Fibroblast of lung (primary cell): ENCODE results near the gene PODXL2. TPM values are rescaled to one million over a fixed set of nuclear protein-coding genes. Genes with fewer than 3 reads are reported as not detected.

ENCODE experiments used
- DNase-seq, 2 donors: peaks; one replicate each; pipeline versions ENCODE4 v3.0.0 to v3.0.0-alpha.2; 2010; ENCODE audit warnings: low read depth in 2 of 2
- H2AFZ ChIP-seq: 2 replicates; pipeline ENCODE4 v1.5.1; 2012; ENCODE audit warnings: low read length, control low read depth, inconsistent platforms
- H3K27ac ChIP-seq: 2 replicates; pipeline ENCODE4 v1.5.1; 2011; ENCODE audit warnings: low read length, control low read depth; ENCODE audit not compliant: insufficient read depth
- H3K27me3 ChIP-seq: 2 replicates; pipeline ENCODE4 v1.5.1; 2011; ENCODE audit warnings: mild to moderate bottlenecking, low read length; ENCODE audit not compliant: control insufficient read depth, insufficient read depth
- H3K36me3 ChIP-seq: 2 replicates; pipeline ENCODE4 v1.5.1; 2011; ENCODE audit warnings: low read length; ENCODE audit not compliant: control insufficient read depth, insufficient read depth
- H3K4me1 ChIP-seq: 2 replicates; pipeline ENCODE4 v1.5.1; 2011; ENCODE audit warnings: low read length; ENCODE audit not compliant: control insufficient read depth, insufficient read depth; ENCODE audit errors: extremely low read depth
- H3K4me2 ChIP-seq: 2 replicates; pipeline ENCODE4 v1.5.1; 2011; ENCODE audit warnings: low read length, control low read depth; ENCODE audit not compliant: insufficient read depth; ENCODE audit errors: extremely low read depth
- H3K4me3 ChIP-seq, 4 experiments: fragments of 200-600 bp in 1 of 4; sonication (generic) in 1 of 4; replicated peaks in 1 of 4; 2 replicates each; pipeline ENCODE4 v1.5.1; 2011 to 2016; ENCODE audit warnings: low read length in 4 of 4, low read depth in 3 of 4, mild to moderate bottlenecking in 3 of 4, control low read depth in 2 of 4, inconsistent platforms in 1 of 4, mixed read lengths in 1 of 4; ENCODE audit not compliant: insufficient read depth in 1 of 4; ENCODE audit errors: control extremely low read depth in 1 of 4
- H3K79me2 ChIP-seq: 2 replicates; pipeline ENCODE4 v1.5.1; 2012; ENCODE audit warnings: mild to moderate bottlenecking, low read length, inconsistent platforms; ENCODE audit not compliant: control insufficient read depth, insufficient read depth
- H3K9ac ChIP-seq: 2 replicates; pipeline ENCODE4 v1.5.1; 2011; ENCODE audit warnings: mild to moderate bottlenecking, low read length, control low read depth; ENCODE audit not compliant: insufficient read depth
- H3K9me3 ChIP-seq: 2 replicates; pipeline ENCODE4 v1.5.1; 2012; ENCODE audit warnings: low read depth, low read length; ENCODE audit not compliant: control insufficient read depth, insufficient read depth
- H4K20me1 ChIP-seq: 2 replicates; pipeline ENCODE4 v1.5.1; 2011; ENCODE audit warnings: low read length; ENCODE audit not compliant: control insufficient read depth, insufficient read depth; ENCODE audit errors: extremely low read depth
- CTCF ChIP-seq, 2 donors: IDR thresholded peaks in 1 of 2; conservative IDR thresholded peaks in 1 of 2; 1 replicate in 1 of 2; 2 replicates in 1 of 2; pipeline ENCODE4 v1.5.1; 2011 to 2012; ENCODE audit warnings: low read length in 2 of 2, control low read depth in 1 of 2, inconsistent platforms in 1 of 2, low read depth in 1 of 2, mild to moderate bottlenecking in 1 of 2
- EZH2 ChIP-seq: IDR thresholded peaks from 2 replicates; pipeline ENCODE4 v1.5.1; 2012; ENCODE audit warnings: low read length, control low read depth, mild to moderate bottlenecking; ENCODE audit errors: missing control alignments
- polyA plus RNA-seq, 2 donors: library from polyadenylated mRNA; depleted of rRNA in 1 of 2; stranded (reverse) in 1 of 2; unstranded in 1 of 2; fragments of >200 nt; gene quantifications; 2 replicates each; pipeline ENCODE4 v1.2.1, GENCODE V29; 2011 to 2012; ENCODE audit warnings: missing spikeins in 1 of 2
- total RNA-seq: library from RNA; depleted of rRNA; stranded (reverse); fragments of >200 nt; gene quantifications from 2 replicates; pipeline ENCODE4 v1.2.1, GENCODE V29; 2014

The PODXL2 gene
- total and polyA plus RNA-seq, 2 donors (not counting 1 experiment from before 2014, with no cell fraction given): 0.50 to 0.98 TPM

GRCh38 chr3:127714125-127714571 is 85.2 kb downstream of the PODXL2 start:
- TF ChIP-seq CTCF (conservative IDR thresholded peaks at IDR 0.05 in 1 of 2, IDR thresholded peaks at IDR 0.05 in 1 of 2; ENCODE audit: low read depth in 1 of 2, low read length in 2 of 2) (no peak), EZH2 (no peak)
- no peak overlapping the region for H3K4me2 ChIP-seq
- H3K9ac ChIP-seq: no peak overlapping the region
- no peaks in the 10 kb centered on the region for H3K9me3 ChIP-seq
- DNase-seq: no peak
- no peak overlapping the region for H3K27ac ChIP-seq
- H4K20me1 ChIP-seq: no peaks in the 10 kb centered on the region
- H3K4me3 ChIP-seq: no peak overlapping the region
- peaks cover 10% of the 10 kb centered on the region for H3K36me3 ChIP-seq
- H3K79me2 ChIP-seq: no peaks in the 10 kb centered on the region
- H2AFZ ChIP-seq: no peak overlapping the region
- no peaks in the 10 kb centered on the region for H3K4me1 ChIP-seq
- H3K27me3 ChIP-seq: no peaks in the 10 kb centered on the region

- no peak for DNase-seq
- no peak overlapping the region for H2AFZ ChIP-seq
- no peaks in the 10 kb centered on the region for H3K79me2 ChIP-seq
- no peaks in the 10 kb centered on the region for H3K4me1 ChIP-seq
- H3K27ac ChIP-seq: no peak overlapping the region
- H3K4me3 ChIP-seq: no peak overlapping the region
- H3K9ac ChIP-seq: no peak overlapping the region
- H3K9me3 ChIP-seq: no peaks in the 10 kb centered on the region
- H4K20me1 ChIP-seq: no peaks in the 10 kb centered on the region
- H3K4me2 ChIP-seq: no peak overlapping the region
- no peak for TF ChIP-seq EZH2
- TF ChIP-seq CTCF (conservative IDR thresholded peaks at IDR 0.05 in 1 of 2, IDR thresholded peaks at IDR 0.05 in 1 of 2; ENCODE audit: low read depth in 1 of 2, low read length in 2 of 2): no peak
- H3K27me3 ChIP-seq: no peaks in the 10 kb centered on the region
- H3K36me3 ChIP-seq: peaks cover 10% of the 10 kb centered on the region
Observed at GRCh38 chr3:127714866-127715265, 85.9 kb downstream of the PODXL2 start.

GRCh38 chr3:127715532-127715931 is 86.5 kb downstream of the PODXL2 start:
- no peak overlapping the region for H2AFZ ChIP-seq
- peaks cover 12% of the 10 kb centered on the region for H3K36me3 ChIP-seq
- no peak overlapping the region for H3K27ac ChIP-seq
- H3K9ac ChIP-seq: no peak overlapping the region
- H3K4me1 ChIP-seq: no peaks in the 10 kb centered on the region
- H3K27me3 ChIP-seq: no peaks in the 10 kb centered on the region
- TF ChIP-seq EZH2 (no peak), CTCF (conservative IDR thresholded peaks at IDR 0.05 in 1 of 2, IDR thresholded peaks at IDR 0.05 in 1 of 2; ENCODE audit: low read depth in 1 of 2, low read length in 2 of 2) (no peak)
- no peak overlapping the region for H3K4me2 ChIP-seq
- H3K9me3 ChIP-seq: no peaks in the 10 kb centered on the region
- no peaks in the 10 kb centered on the region for H4K20me1 ChIP-seq
- H3K4me3 ChIP-seq: no peak overlapping the region
- DNase-seq: no peak
- H3K79me2 ChIP-seq: no peaks in the 10 kb centered on the region
